Endothelial cell of umbilical vein (primary cell): Measurements from ENCODE around the gene TPMT.

ENCODE experiments used
- EZH2 ChIP-seq: IDR thresholded peaks from 2 replicates; pipeline ENCODE4 v1.6.1; 2012; ENCODE audit warnings: borderline replicate concordance, low read depth, mild to moderate bottlenecking, moderate library complexity, low read length, inconsistent platforms; ENCODE audit not compliant: severe bottlenecking
- POLR2A ChIP-seq: IDR thresholded peaks from 2 replicates; pipeline ENCODE4 v1.6.1; 2012; ENCODE audit warnings: low read depth, mild to moderate bottlenecking, control low read depth, low read length
- POLR2AphosphoS5 ChIP-seq: IDR thresholded peaks from 2 replicates; pipeline ENCODE4 v1.6.1; 2012; ENCODE audit warnings: low read depth, mild to moderate bottlenecking, control low read depth, low read length, moderate library complexity; ENCODE audit not compliant: insufficient read depth
- TF ChIP-seq, protein P1 (sequence below), 2 donors: IDR thresholded peaks; 1 replicate in 1 of 2; 2 replicates in 1 of 2; pipeline ENCODE4 v1.5.1; 2011; ENCODE audit warnings: low read length in 2 of 2, mild to moderate bottlenecking in 2 of 2, moderate library complexity in 2 of 2, control low read depth in 1 of 2, inconsistent platforms in 1 of 2, low read depth in 1 of 2; ENCODE audit not compliant: insufficient read depth in 1 of 2; ENCODE audit errors: extremely low read depth in 1 of 2

DNA sequence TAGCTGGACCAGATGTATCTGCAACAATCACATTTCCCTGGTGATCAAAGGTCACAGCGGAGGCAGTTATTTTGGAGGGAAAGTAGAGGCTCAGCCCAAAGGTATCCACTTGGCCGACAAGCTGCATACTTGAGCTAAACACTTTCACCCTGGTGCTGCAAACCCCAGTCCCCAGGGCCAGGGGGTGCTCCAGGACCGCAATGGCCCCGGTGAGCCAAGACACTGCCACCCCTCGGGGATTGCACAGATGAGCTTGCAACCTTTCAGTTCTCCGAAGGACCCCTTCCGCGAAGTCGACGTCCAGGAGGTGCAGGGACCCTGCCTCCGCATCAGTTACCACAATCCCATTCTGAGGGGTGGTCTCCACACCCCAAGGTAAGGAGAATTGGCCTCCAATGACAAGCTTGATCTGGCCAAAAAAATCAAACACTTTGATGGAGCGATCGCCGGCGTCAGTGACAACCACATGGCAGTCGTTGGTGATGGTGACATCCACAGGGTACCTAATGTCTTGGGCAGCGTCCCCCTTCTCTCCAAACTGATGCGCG lies 33.2 kb downstream of the TPMT start:
- TF ChIP-seq, protein P1, sequence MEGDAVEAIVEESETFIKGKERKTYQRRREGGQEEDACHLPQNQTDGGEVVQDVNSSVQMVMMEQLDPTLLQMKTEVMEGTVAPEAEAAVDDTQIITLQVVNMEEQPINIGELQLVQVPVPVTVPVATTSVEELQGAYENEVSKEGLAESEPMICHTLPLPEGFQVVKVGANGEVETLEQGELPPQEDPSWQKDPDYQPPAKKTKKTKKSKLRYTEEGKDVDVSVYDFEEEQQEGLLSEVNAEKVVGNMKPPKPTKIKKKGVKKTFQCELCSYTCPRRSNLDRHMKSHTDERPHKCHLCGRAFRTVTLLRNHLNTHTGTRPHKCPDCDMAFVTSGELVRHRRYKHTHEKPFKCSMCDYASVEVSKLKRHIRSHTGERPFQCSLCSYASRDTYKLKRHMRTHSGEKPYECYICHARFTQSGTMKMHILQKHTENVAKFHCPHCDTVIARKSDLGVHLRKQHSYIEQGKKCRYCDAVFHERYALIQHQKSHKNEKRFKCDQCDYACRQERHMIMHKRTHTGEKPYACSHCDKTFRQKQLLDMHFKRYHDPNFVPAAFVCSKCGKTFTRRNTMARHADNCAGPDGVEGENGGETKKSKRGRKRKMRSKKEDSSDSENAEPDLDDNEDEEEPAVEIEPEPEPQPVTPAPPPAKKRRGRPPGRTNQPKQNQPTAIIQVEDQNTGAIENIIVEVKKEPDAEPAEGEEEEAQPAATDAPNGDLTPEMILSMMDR (IDR thresholded peaks at IDR 0.05; ENCODE audit: extremely low read depth in 1 of 2, insufficient read depth in 1 of 2, low read depth in 1 of 2, low read length in 2 of 2): no peak
- no peak for TF ChIP-seq EZH2
- no peak for TF ChIP-seq POLR2A
- no peak for TF ChIP-seq POLR2AphosphoS5
